Central memory CD8-positive, alpha-beta T cell (primary cell): Measurements from ENCODE around the gene TADA1.

ENCODE experiments used
- ATAC-seq: fragments of 150-1000 bp; cut with Tn5 transposase; replicated peaks from 2 replicates; pipeline ENCODE4 v1.10.0; 2022; ENCODE audit warnings: mild to moderate bottlenecking, moderate FRiP score, moderate number of reproducible peaks; ENCODE audit not compliant: poor library complexity, severe bottlenecking; ENCODE audit errors: extremely low read depth
- DNase-seq, 2 donors: peaks; one replicate each; pipeline ENCODE4 v3.0.0; 2021; ENCODE audit warnings: low spot score in 2 of 2
- H3K27ac Mint-ChIP-seq: one replicate; pipeline ENCODE4 v1.8.0; 2022; ENCODE audit warnings: low read depth, mild to moderate bottlenecking, moderate library complexity, mixed read lengths
- H3K27me3 Mint-ChIP-seq: one replicate; pipeline ENCODE4 v1.8.0; 2022; ENCODE audit warnings: mixed read lengths
- H3K36me3 Mint-ChIP-seq: one replicate; pipeline ENCODE4 v1.8.0; 2022; ENCODE audit warnings: mild to moderate bottlenecking, moderate library complexity, mixed read lengths; ENCODE audit not compliant: insufficient read depth
- H3K4me1 Mint-ChIP-seq: one replicate; pipeline ENCODE4 v1.8.0; 2022; ENCODE audit warnings: mixed read lengths
- H3K4me3 Mint-ChIP-seq: one replicate; pipeline ENCODE4 v1.8.0; 2022; ENCODE audit warnings: mild to moderate bottlenecking, moderate library complexity, mixed read lengths
- H3K9me3 Mint-ChIP-seq: one replicate; pipeline ENCODE4 v1.8.0; 2022; ENCODE audit warnings: mixed read lengths

The TADA1 gene

GRCh38 chr1:166857995-166858394, 18.1 kb downstream of the TADA1 start:
- H3K27ac Mint-ChIP-seq = no peak overlapping the region
- H3K36me3 Mint-ChIP-seq = peaks cover 56% of the 10 kb centered on the region

GRCh38 chr1:166855558-166855957, 20.5 kb downstream of the TADA1 start:
- Mint-ChIP-seq H3K9me3 (no peaks in the 10 kb centered on the region), H3K4me1 (peaks cover 22% of the 10 kb centered on the region), H3K27me3 (no peaks in the 10 kb centered on the region), H3K36me3 (peaks cover 55% of the 10 kb centered on the region), H3K27ac (no peak overlapping the region), H3K4me3 (no peak overlapping the region)
- ATAC-seq = no peak
- no peak for DNase-seq

More at GRCh38 chr1:166857995-166858394, 18.1 kb downstream of the TADA1 start:
- no peaks in the 10 kb centered on the region for H3K27me3 Mint-ChIP-seq
- H3K9me3 Mint-ChIP-seq = no peaks in the 10 kb centered on the region
- H3K4me1 Mint-ChIP-seq = peaks cover 4% of the 10 kb centered on the region
- DNase-seq (no peak), ATAC-seq (no peak)
- no peak overlapping the region for H3K4me3 Mint-ChIP-seq

GRCh38 chr1:166852918-166853317, 23.1 kb downstream of the TADA1 start:
- no peak for DNase-seq
- Mint-ChIP-seq H3K9me3 (no peaks in the 10 kb centered on the region), H3K4me3 (no peak overlapping the region), H3K36me3 (peaks cover 54% of the 10 kb centered on the region), H3K27me3 (no peaks in the 10 kb centered on the region), H3K4me1 (peaks cover 31% of the 10 kb centered on the region), H3K27ac (no peak overlapping the region)
- no peak for ATAC-seq

- no peak overlapping the region for H3K4me3 Mint-ChIP-seq
- H3K9me3 Mint-ChIP-seq = no peaks in the 10 kb centered on the region
- no peaks in the 10 kb centered on the region for H3K27me3 Mint-ChIP-seq
- DNase-seq = no peak
- H3K36me3 Mint-ChIP-seq = peaks cover 54% of the 10 kb centered on the region
- peaks cover 61% of the 10 kb centered on the region for H3K4me1 Mint-ChIP-seq
- no peak for ATAC-seq
- no peak overlapping the region for H3K27ac Mint-ChIP-seq
Measured at GRCh38 chr1:166849135-166849534, 26.9 kb downstream of the TADA1 start.

- no peak overlapping the region for H3K4me3 Mint-ChIP-seq
- no peaks in the 10 kb centered on the region for H3K9me3 Mint-ChIP-seq
- H3K27ac Mint-ChIP-seq = no peak overlapping the region
- peaks cover 53% of the 10 kb centered on the region for H3K36me3 Mint-ChIP-seq
- DNase-seq (no peak), ATAC-seq (no peak)
- H3K4me1 Mint-ChIP-seq = peaks cover 71% of the 10 kb centered on the region
- no peaks in the 10 kb centered on the region for H3K27me3 Mint-ChIP-seq
Measured at GRCh38 chr1:166848193-166848592, 27.9 kb downstream of the TADA1 start.

GRCh38 chr1:166844791-166845190, 31.3 kb downstream of the TADA1 start:
- Mint-ChIP-seq H3K9me3 (no peaks in the 10 kb centered on the region), H3K4me1 (peaks cover 72% of the 10 kb centered on the region), H3K27me3 (no peaks in the 10 kb centered on the region), H3K36me3 (peaks cover 51% of the 10 kb centered on the region), H3K4me3 (no peak overlapping the region), H3K27ac (peak overlapping the region; percentile 78)
- no peak for ATAC-seq
- DNase-seq = no peak

- Mint-ChIP-seq H3K27ac (peak overlapping the region; percentile 78), H3K4me3 (no peak overlapping the region), H3K27me3 (no peaks in the 10 kb centered on the region), H3K4me1 (peaks cover 71% of the 10 kb centered on the region), H3K9me3 (no peaks in the 10 kb centered on the region), H3K36me3 (peaks cover 44% of the 10 kb centered on the region)
- ATAC-seq (no peak), DNase-seq (no peak)
Measured at GRCh38 chr1:166843769-166844596, 32.1 kb downstream of the TADA1 start.

GRCh38 chr1:166843322-166843721, 32.7 kb downstream of the TADA1 start:
- Mint-ChIP-seq H3K4me3 (no peak overlapping the region), H3K9me3 (no peaks in the 10 kb centered on the region), H3K27me3 (no peaks in the 10 kb centered on the region), H3K4me1 (peaks cover 77% of the 10 kb centered on the region), H3K27ac (no peak overlapping the region), H3K36me3 (peaks cover 43% of the 10 kb centered on the region)
- no peak for DNase-seq
- no peak for ATAC-seq

- Mint-ChIP-seq H3K9me3 (no peaks in the 10 kb centered on the region), H3K4me1 (peaks cover 61% of the 10 kb centered on the region), H3K36me3 (peaks cover 31% of the 10 kb centered on the region), H3K27me3 (no peaks in the 10 kb centered on the region), H3K4me3 (peak overlapping the region; percentile 85), H3K27ac (peak overlapping the region; percentile 29)
- no peak for ATAC-seq
- no peak for DNase-seq
Measured at GRCh38 chr1:166840309-166841274, 35.5 kb downstream of the TADA1 start.

GRCh38 chr1:166839600-166840308, 36.3 kb downstream of the TADA1 start:
- Mint-ChIP-seq H3K4me3 (peak overlapping the region; percentile 85), H3K27ac (peak overlapping the region; percentile 29), H3K36me3 (peaks cover 25% of the 10 kb centered on the region), H3K27me3 (no peaks in the 10 kb centered on the region), H3K9me3 (no peaks in the 10 kb centered on the region), H3K4me1 (peaks cover 52% of the 10 kb centered on the region)
- ATAC-seq (peak; percentile 48), DNase-seq (peak; percentile 20 to 33)

- ATAC-seq = peak; percentile 91
- Mint-ChIP-seq H3K4me1 (peaks cover 44% of the 10 kb centered on the region), H3K4me3 (peak within 1 kb of the TSS; percentile 85), H3K9me3 (no peaks in the 10 kb centered on the region), H3K27me3 (no peaks in the 10 kb centered on the region), H3K27ac (peak within 1 kb of the TSS; percentile 81), H3K36me3 (peaks cover 21% of the 10 kb centered on the region)
- DNase-seq = peak; percentile 51 to 64
Measured at GRCh38 chr1:166838766-166839599, 37.1 kb downstream of the TADA1 start, which contains the start of gene POGK. Gene POGK (plus strand): TSS chr1:166839475. CDS start chr1:166840957, 1,482 bp downstream.
